NOMO-1 (cell line): Measurements from ENCODE around the gene GRK6.

Experiments used
- DNase-seq, 2 experiments: peaks; one replicate each; lab custom pipeline; 2025; ENCODE audit not compliant: unreplicated experiment in 2 of 2; lab: John Stamatoyannopoulos, UW

Gene GRK6

DNA sequence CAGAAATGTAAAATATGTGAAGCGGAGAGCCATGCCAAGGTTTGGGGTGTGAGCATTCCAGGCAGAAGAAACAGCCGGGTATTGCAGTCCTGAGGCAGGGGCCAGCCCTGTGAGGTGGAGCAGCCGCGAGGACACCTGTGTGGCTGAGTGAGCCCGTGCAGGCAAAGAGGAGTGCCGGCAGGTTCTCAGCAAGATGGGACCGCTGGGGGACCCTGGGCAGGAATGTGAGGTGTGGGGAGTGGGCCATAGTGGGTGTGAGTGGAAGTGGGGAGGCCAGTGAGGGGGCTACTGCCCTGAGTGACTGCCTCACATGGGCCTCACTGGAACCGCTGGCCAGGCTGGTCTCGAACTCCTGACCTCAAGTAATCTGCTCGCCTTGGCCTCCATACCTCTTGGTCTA, 12.0 kb downstream of the GRK6 start:
- DNase-seq: no peak

DNA sequence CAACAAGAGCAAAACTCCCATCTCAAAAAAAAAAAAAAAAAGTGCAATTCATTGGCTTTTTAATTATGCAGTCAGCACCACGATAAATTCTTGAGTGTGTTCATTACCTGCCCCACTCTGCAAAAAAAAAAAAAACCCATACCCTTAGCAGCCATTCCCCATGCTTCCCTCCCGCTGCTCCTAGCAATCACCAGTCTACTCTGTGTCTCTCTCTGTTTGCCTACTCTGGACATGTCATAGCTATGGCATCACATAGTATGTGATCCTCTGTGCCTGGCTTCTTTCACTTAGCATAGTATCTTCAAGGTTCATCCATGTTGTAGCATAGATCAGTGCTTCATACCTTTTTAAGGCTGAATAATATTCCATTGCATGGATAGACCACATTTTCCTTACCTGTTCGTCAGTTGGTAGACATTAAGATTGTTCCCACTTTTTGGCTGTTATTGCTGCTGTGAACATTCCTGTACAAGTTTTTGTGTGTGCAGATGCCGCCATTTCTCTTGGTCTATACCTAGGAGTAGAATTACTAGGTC, 13.1 kb downstream of the GRK6 start:
- DNase-seq: no peak

DNA sequence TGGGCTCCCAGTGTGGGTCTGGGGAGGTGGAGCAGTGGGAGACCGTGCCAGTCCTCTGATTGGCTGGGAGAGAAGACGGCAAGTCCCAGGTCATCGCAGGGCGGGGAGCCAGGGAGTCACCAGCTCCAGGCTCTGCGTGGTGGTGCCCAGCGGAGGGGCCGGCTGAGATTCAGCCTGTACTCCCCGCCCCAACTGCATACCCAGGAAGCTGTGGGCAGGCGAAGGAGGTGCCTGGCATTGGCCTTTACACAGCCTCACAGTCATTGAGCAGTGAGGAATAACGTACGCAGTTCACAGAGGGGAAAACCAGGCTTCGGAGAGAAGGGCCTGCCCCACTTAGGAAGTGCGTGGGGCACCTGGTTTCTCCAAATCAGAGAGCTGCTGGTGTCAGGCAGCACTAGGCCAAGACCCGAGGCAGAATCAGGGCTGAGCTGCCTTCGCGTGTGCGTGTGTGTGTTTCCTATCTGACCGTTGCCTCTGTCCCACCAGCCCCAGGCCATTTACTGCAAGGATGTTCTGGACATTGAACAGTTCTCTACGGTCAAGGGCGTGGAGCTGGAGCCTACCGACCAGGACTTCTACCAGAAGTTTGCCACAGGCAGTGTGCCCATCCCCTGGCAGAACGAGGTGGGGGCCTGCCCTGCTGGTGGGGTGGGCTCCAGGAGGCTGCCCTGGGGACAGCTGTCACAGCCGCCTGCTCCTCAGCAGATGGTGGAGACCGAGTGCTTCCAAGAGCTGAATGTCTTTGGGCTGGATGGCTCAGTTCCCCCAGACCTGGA, 13.9 kb downstream of the GRK6 start:
- DNase-seq: no peak

DNA sequence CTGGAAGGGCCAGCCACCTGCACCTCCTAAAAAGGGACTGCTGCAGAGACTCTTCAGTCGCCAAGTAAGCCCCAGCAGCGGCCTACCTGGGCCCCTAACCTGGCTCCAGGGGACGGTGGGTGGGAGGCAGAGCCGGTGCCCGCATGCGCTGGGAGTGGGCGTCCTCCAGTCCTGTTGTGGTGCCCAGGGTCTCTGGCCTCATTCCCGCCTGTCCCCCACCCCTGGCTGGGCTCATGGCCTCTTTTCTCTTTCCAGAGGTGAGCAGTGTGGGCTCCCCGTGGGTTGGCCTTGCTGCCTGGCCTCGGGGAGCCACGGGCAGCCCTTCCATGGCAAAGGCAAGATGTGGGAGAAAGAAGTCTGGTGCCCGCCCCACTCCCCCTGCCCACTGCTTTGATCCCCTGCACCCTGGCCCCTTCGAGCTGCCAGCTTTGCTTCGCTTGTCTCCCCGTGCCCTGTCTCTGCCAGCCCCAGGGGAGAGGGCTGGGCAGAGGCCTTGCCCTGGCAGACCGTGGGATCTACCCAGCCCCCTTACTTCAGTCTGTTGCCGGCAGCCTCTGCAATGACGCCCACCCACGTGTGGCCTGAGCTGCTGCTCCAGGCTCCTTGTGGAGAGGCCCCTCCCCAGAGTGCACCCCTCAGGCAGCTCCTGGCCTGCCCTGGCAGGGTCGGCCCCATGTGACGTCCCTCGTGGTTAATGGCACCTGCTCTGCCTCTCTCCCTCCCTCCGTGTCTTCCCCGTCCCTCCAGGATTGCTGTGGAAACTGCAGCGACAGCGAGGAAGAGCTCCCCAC, 14.7 kb downstream of the GRK6 start:
- DNase-seq: no peak

DNA sequence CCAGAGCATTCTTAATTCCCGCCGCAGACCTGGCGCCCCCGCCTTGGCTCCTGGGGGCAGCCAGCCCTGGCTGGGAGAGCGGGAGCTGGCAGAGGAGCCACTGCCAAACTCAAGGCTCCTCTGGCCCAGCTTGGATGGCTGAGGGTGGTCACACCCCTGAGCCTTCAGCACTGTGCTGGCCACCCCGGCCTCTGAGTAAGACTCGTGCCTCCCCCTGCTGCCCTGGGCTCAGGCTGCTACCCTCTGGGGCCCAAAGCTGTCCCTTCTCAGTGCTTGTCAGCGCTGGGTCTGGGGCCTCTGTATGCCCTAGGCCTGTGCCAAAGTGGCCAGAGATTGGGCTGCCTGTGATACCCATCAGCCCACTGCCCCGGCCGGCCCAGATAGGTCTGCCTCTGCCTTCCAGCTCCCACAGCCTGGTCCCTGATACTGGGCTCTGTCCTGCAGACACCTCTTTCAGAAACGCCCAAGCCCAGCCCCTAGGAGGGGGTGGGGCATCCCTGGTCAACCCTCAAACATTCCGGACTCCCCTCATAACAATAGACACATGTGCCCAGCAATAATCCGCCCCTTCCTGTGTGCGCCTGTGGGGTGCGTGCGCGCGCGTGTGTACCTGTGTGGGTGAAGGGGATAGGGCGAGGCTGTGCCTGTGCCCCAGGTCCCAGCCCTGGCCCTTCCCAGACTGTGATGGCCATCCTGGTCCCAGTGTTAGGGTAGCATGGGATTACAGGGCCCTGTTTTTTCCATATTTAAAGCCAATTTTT, 15.8 kb downstream of the GRK6 start:
- no peak for DNase-seq

DNA sequence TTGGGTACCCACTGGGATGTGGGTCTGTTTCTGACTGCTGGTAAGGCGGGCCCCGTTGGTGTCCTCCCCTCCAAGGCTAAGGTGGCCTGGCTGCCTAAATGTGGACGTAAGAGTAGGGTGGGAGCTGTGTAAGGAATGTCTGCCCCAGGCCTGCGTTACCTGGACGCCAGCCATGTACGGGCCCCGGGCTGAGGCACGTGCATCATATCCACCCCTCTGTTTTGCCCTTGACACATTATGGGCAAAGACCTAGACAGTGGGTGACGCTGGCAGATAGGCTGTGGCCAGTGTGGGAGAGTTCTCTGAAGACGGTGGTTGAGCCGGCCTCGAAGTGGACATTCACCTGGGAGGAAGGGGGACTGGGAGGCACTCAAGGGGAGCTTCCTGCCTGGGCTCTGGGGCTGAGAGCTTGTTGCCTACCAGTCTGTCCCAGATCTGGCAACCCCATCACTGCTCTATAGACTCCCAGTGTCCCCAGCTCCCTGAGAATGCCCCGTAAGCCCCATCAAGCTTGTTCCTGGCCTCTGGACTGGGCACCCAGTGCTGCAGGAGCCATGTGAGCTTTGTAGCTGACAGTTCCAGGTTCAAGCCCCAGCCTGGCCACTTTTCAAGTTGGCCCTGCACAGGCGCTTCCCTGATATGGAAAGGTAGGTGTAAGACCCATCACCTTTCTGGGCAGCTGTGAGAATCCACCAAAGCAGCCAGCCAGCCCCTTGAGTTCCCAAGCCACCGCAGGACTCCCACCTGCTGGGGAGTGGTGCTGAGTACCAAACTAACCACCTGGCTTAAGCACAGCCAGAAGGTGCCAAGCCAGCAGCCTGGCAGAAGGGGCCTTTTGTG, 16.9 kb downstream of the GRK6 start:
- DNase-seq: no peak

DNA sequence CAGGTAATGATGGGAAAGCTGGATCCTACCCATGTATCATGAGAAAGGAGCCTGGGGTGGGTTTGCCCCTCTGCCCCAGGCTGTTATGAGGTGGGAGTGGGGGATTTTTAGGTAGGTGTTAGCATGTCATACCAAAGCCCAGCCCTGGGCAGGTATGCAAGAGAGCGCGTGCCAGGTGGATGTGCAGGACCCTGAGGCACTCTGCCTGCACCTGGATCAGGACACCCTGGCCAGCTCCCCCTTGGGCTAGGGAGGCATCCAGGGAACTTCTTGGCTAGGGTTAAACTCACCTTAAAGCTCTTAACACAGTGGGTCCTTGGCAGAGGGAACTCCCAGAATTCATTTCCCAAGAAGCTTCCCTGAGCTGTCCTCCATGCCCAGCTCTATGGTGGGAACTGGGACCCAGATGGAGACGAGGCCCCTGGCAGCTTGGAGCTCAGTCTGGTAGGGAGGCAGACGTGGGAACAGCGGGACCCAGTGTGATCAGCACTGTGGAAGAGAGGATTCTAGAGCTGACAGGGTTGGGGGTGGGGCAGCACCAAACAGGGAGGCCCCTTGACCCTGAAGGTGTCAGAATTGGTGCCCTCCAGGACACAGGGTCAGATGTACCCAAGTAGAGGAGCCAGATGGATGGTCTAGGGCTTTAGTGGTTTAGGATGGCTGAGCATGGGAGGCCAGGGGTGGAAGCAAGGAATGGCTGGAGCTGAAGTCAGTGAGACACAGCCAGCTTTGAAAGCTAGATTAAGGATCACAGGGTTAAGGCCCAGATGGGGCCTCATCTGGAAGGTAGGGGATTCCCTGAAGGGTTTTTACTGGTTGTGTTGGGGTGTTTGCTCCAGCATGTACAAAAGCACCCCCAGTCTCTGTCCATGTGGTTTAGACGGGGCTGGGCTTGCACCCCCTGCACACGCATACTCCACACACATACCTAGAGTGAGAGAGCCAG, 17.9 kb downstream of the GRK6 start:
- DNase-seq: no peak

DNA sequence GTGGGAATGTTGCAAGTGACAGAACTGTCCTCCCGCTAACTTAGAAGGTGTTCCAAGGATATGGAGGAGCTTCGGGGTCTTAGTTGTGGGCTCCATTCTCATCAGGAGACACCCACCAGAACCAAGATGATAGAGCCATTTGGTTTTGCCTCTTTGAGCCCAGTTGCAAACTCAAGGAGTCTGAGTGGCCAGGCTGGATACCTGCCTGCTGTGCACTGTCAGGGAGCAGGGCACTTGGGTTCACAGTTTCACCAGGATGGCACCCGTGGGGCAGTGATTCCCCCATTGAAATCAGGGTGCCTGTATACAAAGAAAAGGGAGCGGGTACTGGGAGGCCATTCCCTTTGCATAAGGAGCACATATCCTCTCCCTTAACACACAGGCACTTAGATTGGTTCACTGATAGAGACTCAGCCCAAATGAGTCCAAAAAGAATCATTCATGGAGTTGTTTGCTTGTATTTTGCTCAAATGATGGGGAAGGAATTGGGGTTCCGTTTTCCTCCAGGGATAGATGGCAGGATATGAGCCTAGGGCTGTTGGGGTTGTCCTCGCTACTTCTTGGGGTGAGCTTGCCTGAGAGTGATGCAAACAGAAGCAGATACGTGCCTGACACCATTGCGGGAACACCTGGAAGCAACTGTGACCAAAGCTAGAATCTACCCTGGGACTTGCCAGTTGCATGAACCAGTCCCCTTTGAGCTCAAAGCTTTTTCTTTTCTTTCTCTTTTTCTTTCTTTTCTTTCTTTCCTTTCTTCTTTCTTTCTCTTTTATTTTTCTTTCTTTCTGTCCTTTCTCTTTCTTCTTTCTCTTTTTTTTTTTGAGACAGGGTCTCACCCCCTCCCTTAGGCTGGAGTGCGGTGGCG, 18.8 kb downstream of the GRK6 start:
- peak in 1 of 2 experiments; percentile 24 for DNase-seq

DNA sequence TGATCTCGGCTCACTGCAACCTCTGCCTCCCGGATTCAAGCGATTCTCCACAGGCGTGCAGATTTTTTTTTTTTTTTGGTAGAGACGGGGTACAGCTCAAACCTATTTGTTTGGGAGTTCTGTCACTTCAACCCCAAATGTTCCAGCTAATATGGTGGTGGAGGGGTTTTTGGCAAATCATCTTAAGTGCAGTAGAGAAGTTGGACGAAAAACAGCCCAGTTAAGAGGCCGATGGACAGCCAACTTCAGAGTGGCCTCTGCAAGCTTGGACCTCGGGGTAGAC, 19.4 kb downstream of the GRK6 start:
- no peak for DNase-seq

DNA sequence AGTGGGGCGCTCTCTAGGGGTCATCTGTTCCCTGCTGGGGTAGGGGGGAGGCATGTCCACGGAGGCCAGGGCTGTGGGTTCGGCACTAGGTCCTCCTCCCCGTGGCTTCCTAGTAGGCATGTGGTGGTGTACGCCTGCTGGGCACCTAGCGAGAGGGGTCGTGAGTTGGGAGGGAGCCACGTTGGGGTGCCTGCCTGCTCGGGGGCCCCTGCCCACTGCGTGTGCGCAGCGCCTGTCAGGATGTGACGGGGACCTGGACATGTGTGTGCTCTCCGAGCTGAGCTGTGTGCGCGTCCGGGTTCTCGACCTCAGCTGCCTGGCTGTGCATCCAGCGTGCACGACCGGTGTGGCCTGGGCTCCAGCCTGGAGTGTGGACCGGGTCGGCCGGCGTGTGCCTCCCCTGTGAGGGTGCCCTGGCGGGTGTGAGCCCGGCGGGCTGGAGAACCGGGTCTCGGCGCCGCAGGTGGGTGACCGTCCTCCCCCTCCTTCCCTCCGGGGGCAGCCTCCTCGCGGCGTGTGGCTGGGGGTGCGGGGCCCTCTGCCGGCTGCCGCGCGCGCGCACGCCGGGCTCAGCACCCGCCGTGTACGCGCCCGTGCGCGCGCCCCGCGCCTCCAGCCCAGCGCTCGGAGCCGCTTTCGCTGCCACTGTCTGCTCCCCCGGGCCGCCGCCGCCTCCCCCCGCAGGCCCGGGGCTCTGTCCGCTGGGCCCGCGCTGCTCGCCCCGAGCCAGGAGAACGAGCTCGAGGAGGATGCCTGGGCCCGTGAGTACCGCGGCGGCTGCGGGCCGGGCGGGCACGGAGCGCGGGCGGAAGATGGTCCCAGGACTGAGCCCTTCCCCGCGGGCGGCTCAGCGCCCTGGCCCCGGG, 20.0 kb downstream of the GRK6 start, which contains the start of gene PRR7:
Gene PRR7 (plus strand): TSS at position 615 of the 866 bp plus-strand sequence. CDS start 8,254 bp downstream, outside the sequence.
- DNase-seq: peak; percentile 42 to 75

DNA sequence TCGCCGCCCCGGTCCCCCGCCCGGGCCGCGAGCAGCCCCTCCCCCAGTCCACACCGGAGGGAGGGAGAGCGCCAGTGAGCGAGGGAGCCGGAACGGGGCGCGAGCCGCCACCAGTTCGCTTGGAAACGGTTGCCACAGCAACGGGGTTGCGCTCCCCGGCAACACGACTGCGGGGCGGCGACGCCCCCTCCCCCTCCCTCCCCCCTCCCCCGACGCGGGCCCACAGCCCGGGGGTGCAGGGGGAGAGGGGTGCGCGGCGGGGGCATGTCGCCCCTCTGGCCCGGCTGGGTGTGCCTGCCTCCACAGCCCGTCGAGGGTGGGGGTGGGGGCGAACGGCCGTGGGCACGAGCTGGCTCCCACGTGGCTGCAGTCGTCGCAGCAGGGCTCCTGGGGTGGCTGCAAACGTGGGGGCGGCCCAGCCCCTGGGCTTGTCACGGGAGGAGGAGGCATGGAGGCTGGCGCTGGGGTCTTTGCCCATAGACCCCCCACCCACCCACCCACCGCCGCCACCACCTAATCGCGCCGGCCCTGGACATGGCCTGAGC, 20.7 kb downstream of the GRK6 start:
- peak in 1 of 2 experiments; percentile 12 for DNase-seq

DNA sequence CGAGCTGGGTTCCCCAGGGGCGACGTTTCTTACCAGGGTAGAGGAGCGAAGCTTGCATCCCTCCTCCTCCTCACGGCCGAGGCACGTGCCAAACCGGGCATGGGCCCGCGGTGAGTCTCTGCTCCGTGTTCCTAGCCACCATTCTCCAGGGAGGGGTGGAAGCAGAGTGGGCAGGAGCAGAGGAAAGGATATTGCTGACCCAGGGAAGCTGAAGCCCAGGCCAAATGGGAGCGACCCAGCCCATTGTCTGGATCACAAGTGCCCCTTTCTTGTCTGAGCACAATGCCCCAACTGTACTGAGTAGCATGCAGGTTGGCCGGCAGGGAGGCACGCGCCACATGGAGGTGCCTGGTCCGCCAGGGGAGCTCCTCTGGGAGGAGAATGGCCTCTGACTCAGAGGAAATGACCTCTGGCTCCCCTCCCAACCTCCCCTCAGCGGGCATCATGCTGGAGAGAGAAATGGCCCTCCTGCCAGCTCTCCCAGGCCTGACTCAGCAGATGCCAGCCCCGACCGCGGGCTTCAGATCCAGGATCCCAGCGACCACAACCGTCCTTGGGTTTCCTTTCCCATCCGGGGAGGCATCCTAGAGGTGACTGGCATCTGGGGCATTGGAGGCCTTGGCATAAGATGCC, 21.3 kb downstream of the GRK6 start:
- no peak for DNase-seq

DNA sequence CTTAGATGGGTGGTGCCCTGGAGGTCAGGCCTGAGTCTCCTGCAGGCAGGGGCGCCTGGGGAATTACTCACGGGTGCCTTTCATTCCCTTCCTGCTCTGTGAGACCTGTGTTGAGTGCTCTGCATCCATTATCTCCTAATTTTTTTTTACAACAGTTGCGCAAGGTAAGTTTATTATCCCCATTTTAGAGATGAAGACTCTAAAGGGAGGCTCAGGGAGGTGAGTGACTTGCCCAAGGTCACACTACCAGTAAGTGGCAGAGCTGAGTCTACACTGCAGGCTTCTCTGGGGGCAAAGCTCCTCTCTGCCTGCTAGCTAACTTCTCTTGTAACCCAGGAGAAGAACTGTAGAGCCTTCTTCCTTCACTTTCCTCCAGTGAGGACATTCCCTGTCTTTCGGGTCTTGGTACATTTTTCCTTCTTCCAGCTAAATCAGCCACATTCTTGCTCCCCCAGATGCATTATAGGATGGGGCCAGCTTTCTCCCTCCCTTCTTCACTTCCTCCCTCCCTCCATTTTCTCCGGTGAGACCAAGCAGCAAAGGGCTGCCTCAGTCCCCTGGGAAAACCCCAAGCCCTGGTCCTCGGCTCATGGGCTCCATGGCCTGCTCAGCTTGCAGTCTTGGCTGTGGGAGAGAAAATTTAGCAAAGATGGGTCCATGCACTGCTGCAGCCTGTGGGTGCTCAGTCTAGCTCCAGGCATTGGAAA, 21.9 kb downstream of the GRK6 start:
- no peak for DNase-seq

DNA sequence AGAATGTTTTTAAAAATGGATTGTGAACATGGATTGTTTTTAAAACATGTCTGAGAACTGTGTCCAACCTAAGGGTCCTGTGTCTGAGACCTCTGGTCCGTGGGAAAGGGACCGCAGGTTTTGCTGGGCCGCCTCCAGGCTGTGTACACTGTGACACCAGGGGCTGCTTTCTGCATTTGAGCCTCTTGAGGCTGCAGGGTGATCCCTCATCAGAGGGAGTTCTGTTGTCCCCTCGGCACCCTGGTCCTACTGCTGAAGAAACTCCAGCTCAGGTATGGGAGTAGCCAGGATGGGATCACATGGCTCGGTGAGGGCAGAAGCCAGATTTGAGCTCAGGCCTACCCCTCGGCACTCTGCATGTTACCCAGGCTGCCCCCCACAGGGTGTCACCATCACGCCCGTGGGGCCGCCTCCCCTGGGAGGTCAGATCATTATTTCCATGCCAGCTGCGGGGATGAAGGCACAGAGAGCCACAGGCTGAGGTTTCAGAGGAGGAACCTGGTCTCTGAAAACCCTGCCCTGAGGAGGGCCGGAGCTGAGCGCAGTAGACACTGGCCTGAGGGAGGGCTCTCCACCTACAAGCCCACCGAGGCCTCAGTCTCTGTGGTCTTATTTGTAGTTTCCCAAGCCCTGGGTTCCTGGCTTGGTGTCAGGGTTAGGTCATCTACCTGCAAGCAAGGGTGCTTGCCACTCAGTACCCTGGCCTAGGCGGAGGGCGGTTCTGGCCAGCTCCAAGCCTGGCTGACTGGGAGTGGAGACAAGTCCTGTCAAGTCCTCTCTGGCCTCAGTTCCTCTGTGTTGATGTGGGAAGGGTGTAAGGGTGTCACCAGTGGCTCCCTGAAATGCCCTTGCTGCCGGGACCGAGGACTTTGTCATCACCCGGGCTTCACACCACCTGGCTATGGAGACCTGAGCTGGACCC, 22.9 kb downstream of the GRK6 start:
- DNase-seq: no peak
